GM19025 (cell line): ENCODE results near the gene CALU.

Experiments used
- ATAC-seq: cut with Tn5 transposase; IDR thresholded peaks from one replicate; pipeline ENCODE4 v1.9.1; 2021; ENCODE audit warnings: mild to moderate bottlenecking, low read depth, moderate library complexity; ENCODE audit not compliant: unreplicated experiment

CALU gene

DNA sequence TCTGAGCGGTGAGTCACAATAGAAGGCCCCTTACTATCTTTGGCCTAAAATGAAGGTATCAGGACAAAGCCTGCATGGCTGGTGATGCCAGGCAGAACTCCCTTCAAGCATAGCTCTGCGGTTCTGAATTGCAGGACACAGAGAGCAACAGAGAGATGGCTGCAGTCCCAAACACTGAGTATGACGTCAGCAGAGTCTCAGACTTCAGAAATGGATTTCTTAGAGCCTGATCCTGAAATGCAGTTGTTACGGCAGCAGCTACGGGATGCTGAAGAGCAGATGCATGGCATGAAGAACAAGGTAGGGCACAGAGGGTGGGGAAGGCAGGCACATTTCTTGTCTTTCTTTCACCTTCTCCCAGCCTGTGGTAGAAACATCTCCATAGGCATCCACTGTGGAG, 66.1 kb downstream of the CALU start:
- no peak for ATAC-seq

DNA sequence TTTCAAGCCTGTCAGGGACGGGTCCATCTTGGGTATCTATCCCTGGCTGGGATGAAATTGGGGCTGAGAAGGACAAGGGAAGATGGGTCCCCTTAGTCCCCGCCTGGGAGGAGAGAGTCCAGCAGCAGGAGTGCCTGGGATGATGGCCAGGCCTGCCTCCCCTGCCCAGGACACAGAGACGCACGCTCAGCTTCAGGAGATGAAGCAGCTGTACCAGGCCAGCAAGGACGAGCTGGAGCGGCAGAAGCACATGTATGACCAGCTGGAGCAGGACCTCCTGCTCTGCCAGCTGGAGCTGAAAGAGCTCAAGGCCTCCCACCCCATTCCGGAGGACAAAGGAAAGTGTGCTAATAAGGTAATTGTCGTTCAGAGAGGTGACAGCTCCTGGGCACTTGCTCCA, 68.0 kb downstream of the CALU start:
- ATAC-seq: no peak

DNA sequence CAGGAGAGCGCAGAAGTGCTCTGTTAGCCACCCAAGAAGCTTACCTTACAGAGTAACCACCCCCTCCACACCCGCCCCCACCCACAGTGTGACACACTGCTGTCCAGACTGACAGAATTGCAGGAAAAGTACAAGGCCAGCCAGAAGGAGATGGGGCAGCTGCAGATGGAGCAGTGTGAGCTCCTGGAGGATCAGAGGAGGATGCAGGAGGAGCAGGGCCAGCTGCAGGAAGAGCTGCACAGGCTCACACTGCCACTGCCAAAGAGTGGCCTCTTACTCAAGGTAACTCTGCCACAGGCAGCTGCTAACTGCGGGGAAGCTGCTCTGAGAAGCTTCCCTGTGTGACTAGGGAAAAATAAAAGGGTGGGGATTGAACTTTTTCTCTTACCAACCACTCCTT, 70.2 kb downstream of the CALU start:
- ATAC-seq: no peak

DNA sequence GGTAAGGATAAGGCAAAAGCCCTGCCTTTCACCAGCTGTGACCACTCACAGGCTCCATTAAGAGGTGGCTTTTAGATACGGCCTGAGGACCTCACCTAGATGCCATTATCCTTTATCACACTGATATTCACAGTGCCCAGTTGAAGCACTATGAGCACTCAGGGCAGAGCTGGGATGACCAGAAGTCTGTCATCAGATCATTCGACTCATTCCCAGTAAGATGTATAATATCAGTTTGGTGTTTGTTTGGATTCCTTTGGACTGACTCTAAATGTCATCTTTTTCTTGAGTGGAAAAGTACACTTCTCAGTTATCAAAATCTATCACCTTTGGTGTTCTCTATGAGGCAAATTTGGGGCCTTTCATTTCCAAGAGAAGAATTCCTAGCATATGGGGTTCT, 71.3 kb downstream of the CALU start:
- ATAC-seq: no peak

DNA sequence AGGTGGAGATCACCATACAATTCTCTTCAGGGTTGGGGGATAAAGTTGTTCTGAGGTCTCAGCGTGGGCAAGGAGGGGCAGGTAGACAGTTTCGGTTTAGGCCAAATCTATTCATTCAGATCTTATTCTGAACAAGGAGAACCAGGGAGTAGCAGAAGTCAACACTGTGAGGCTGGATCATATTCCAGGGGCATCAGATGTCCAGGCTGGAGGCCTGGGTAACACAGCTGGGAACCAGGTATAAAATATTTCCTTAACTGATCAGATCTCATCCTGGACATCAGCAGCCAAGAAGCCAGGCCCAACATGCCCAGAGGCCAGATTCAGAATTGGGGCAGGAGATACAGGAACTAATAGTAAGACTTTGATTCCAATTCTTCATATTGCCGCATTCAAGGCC, 71.8 kb downstream of the CALU start:
- no peak for ATAC-seq

DNA sequence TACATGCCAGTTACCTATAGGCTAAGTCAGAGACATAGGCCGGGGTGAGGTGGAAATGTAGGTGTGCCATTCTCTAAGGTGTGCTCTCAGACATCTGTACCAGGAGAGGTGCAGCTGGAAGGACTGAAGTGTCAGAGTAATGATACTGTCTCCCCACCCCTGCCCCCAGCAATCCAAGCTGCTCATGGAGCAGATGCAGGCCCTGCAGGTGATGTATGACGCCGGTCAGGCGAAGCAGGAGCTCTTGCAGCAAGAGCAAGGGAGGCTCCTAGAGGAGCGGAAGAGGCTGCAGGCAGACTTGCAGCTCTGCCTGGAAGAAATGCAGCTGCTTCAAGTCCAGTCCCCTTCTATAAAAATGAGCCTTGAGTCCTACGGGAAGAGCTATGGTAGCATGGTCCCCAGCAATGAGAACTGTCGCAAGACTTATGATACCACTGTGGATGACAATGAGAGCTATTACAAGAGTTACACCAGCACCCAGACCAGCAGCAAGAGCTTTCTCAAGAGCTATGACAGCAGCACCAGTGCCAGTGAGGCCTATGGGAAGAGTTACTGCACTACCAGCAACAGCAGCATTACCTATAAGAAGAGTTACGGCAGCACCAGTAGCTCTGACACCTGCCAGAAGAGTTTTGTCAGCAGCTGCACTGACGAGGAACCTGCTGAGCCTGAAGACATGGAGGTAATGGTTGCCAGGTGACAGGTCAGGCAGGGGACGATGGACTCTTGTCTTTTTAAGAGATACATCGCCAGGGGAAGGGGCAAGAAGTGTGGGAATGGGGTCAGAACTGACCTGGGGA, 72.7 kb downstream of the CALU start:
- ATAC-seq: no peak

DNA sequence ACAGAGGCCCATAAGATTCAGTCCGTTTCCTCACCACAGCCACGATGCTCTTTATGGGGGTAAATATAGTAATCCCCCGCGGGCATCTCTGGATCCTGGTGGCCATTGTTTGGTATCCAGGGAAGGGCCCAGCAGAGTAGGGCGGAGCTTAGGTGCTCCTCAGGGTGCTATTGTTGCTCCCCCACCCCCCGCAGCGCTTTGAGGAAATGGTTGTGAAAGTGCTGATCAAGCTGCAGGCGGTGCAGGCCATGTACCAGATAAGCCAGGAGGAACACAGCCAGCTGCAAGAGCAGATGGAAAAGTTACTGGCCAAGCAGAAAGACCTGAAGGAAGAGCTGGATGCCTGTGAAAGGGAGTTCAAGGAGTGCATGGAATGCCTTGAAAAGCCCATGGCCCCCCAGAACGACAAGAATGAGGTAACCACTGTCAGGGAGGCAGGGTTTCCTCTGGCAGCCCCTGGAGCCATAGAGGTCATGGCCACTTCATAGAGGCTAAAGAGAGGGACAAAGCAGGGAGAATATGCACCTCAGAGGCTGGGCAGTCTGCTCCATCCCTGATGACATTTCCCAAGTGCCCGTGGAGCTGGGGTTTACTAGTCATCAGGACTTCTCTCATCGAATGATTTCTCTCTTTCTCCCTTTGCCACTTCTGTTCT, 73.5 kb downstream of the CALU start:
- no peak for ATAC-seq

DNA sequence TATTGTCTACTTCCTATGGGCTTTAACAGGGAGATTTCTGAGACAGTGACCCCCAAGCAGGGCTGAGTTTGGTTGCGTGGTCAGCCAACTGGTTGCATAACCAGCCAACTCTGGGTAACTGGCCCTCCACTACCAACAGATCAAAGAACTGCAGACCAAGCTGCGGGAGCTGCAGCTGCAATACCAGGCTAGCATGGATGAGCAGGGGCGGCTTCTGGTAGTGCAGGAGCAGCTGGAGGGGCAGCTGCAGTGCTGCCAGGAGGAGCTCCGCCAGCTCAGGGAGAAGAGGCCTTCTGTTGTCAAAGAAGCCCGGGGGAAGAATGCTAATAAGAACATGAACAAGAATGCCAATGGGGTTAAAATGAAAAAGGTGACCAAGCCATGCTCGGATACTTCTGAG, 75.3 kb downstream of the CALU start:
- ATAC-seq: no peak

DNA sequence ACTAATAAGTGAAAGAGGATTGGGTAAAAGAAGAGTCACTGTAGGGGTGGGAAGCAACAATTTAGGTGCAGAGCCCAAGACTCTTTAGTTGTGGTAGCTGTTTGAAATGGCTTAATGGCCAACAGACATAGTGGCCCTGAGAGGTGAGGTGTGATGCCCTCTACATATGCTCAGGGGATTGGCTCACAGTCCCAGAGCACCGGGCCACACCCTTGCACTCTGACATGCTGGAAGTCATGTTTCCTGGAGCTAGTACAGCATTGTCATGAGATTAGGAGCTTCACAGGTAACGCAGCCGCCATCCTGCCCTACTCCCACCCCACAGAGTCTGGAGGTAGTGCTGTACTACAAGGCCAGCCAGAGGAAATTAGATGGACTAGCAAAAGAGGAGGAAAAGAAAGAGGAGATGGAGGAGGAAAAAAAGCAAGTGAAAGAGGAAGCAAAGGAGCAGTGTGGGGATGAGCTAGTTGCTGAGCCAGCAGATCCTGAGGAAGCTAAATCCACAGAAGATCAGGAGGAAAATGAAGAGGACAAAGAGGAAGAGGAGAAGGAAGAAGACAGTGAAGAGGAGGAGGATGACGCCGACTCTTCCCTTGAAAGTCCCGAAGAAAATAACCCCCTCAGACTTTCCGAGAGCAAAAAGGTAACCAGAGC, 76.3 kb downstream of the CALU start:
- ATAC-seq: no peak

DNA sequence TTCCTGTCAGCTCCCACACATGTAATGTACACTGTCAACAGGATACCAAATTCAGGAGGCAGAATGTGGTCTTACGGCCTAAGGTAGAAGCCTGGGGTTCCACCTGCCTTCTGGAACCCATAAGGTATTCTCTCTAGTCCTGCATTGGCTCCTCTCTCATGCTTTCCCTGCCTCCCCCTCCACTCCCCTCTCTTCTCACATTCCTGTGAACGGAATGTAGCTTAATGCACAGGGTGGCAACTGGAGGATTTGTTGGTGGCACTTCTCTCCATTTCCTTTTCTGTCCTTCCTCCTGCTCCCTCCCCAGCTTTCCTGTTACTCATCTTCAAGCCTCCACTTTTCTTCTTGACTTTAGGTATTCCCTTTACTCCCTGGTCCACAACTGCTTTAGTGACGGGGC, 79.5 kb downstream of the CALU start:
- no peak for ATAC-seq
